Epithelial cell of esophagus (primary cell): ENCODE measurements around the gene FCN1.

Experiments
- DNase-seq: peaks from one replicate; pipeline ENCODE4 v3.0.0; 2010; ENCODE audit warnings: low read depth
- H3K4me3 ChIP-seq: 2 replicates; pipeline ENCODE4 v1.5.1; 2011; ENCODE audit warnings: mild to moderate bottlenecking, low read length, control low read depth
- CTCF ChIP-seq: IDR thresholded peaks from 2 replicates; pipeline ENCODE4 v1.5.1; 2011; ENCODE audit warnings: low read depth, mild to moderate bottlenecking, low read length, control low read depth, inconsistent platforms; ENCODE audit not compliant: insufficient read depth; ENCODE audit errors: missing control alignments

The FCN1 gene

DNA sequence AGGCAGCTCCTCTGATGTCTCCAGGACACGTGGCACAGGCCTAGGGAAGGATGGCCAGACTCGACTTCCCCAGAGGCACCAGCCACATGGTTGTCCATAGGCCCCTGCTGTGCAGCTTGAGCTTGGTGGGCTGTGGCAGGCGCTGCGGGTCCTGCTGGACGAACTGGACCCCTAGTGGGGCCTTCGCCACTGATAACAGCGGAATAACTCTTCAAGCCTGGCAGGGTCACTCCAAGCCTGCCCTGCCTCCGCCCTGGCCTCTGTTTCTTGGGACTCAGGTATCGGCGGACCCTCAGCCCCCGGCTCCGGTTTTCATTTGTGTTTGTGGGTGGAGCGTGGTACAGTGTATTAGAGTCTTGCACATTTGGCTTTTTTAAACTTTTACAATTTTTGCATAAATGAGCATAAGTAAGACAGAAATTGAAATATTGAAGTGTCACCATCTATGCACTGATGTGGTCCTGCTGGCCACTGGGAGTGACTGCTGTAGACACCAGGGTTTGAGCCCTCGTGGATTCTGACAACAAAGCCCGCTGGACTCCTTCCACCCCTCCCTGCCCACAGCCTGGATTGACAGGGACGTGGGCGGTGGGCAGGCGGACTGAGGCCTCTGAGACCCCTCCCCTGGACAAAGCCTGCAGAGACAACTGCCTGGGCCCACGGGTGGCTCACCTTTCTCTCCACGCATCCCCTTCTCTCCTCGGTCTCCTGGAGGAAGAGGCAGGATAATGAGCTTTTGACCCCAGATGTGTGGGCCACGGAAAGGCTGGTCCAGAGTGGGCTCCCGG, 3.8 kb downstream of the FCN1 start:
- DNase-seq: no peak
- H3K4me3 ChIP-seq: no peak overlapping the region
- no peak for TF ChIP-seq CTCF

DNA sequence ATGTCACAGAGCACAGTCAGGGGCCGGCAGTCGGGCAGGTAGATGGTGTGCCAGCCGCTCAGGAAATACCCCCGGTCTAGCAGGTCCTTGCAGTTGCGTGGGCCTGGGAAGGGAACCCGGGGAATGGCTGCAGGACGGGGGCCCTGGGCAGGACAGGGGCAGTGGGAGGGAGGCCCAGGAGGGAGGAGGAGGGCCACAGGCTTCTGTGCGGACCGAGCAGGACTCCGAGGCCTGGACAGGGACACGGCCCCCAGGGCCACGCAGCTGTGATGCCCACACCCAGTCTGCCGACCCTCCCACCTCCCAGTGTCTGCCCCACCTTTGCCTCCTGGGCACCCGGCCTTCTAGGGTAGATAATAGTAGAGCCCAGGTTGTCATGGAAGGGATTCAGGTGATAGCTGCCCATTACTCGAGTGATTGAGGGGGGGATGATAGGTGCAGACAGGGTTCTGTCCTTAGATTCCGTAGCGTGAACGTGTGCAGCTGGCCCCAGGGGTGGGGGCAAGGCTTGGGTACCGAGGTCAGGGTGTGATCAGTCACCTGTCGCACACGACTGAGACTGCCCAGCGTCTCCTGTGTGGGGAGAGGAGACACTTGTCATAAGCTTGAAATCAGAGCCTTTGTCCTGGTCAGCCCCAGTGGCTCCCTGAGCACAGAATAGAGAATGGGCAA, 4.5 kb downstream of the FCN1 start:
- no peak for DNase-seq
- no peak for TF ChIP-seq CTCF
- H3K4me3 ChIP-seq: no peak overlapping the region

DNA sequence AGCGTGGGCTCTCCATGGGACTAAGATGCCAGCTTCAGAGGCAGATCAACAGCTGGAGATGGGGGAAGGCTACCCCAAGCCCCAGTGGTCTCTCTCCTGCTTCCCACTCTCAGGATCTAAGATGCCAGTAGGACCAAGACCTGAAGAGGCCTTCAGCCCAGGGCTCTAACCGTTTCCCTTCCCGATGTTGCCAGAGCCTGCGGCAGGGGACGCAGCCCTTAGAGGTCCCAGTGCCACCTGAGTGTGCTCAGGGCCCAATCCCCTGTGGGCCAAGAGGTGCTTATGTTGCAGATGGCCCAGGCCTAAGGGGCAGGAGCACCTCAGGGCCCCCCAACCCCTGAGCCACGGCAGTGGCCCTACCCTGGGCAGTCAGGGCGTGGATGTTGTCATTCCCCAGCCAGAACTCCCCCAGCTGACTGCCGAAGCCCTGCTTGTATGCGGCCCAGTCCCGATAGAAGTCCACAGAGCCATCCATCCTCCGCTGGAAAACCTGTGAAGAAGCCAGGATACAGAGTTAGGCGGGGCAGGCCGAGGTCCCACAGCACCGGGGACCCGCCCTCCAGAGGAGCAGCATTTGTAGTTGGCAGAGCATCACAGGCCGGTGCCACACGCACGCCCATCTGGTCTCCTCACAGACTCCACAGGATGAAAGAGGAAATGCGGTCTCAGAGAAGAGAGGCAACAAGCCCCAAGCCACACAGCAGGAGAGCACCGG, 5.4 kb downstream of the FCN1 start:
- TF ChIP-seq CTCF: no peak
- no peak for DNase-seq
- no peak overlapping the region for H3K4me3 ChIP-seq

GRCh38 chr9:134909511-134910481, 7.9 kb downstream of the FCN1 start:
- no peak overlapping the region for H3K4me3 ChIP-seq
- no peak for TF ChIP-seq CTCF
- DNase-seq: no peak

DNA sequence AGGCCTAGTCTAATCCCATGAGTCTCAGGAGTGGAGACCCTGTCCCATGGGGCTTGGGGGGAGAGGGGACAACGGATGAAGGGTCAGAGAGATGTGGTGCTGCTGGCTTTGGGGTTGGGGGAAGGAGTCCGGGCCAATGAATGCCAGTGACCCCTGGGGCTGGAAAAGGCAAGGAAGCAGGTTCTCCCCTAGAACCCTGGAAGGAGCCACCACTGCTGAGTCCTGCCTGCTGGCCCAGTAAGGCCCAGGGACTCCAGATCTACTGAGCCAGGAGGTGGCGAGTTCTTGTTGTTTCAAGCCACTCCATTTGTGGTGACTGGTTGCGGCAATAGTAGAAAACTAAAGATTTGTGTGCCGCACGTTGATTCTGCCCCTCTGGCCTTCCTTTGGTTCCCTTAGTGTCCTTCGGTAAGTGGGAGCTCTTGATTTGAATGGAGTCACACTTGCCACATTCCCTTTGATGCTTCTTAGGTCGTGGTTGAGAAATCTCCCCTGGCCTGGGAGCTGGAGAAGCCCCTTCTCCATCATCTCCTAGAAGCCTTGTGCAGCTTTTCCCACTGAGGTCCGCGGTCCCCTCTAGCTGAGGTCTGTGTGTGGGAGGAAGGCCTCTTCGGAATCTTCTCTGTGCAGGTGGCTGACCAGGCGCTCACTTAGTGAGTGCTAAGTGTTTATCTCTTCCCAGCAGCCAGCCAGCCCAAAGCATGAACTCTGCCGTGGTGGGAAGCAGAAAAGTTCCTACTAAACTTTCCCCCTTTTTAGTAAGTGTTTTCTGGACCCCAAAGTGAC, 9.0 kb downstream of the FCN1 start:
- no peak overlapping the region for H3K4me3 ChIP-seq
- no peak for DNase-seq
- no peak for TF ChIP-seq CTCF

- H3K4me3 ChIP-seq: no peak overlapping the region
- TF ChIP-seq CTCF: no peak
- DNase-seq: no peak
Observed at GRCh38 chr9:134902936-134903335, 14.8 kb downstream of the FCN1 start.
